DMS 273 treated with DMSO at 0.1 percent for 48 hours (cell line): ENCODE data around the gene AKAP6.

Source experiments
- DNase-seq: peaks from one replicate; lab custom pipeline; 2025; lab: John Stamatoyannopoulos, UW

AKAP6 gene

GRCh38 chr14:32329146-32329545, at the start of gene AKAP6:
Gene AKAP6 (plus strand): TSS chr14:32329298. CDS start chr14:32433494, 104,196 bp downstream.
- no peak for DNase-seq

- no peak for DNase-seq
Observed at GRCh38 chr14:32286602-32287001, 42.5 kb upstream of the AKAP6 start.

GRCh38 chr14:32296366-32296765, 32.7 kb upstream of the AKAP6 start:
- no peak for DNase-seq

- DNase-seq: no peak
Observed at GRCh38 chr14:32298346-32298745, 30.8 kb upstream of the AKAP6 start.

GRCh38 chr14:32300136-32300535, 29.0 kb upstream of the AKAP6 start:
- no peak for DNase-seq

- no peak for DNase-seq
Observed at GRCh38 chr14:32303865-32304264, 25.2 kb upstream of the AKAP6 start.

- DNase-seq: no peak
Observed at GRCh38 chr14:32304296-32304695, 24.8 kb upstream of the AKAP6 start.

GRCh38 chr14:32306549-32306948, 22.5 kb upstream of the AKAP6 start:
- DNase-seq: no peak

GRCh38 chr14:32307881-32308582, 21.1 kb upstream of the AKAP6 start:
- DNase-seq: no peak

- no peak for DNase-seq
Observed at GRCh38 chr14:32310876-32311275, 18.2 kb upstream of the AKAP6 start.

GRCh38 chr14:32311294-32312009, 17.6 kb upstream of the AKAP6 start:
- no peak for DNase-seq

GRCh38 chr14:32312010-32312331, 17.1 kb upstream of the AKAP6 start:
- DNase-seq: no peak

GRCh38 chr14:32313844-32314376, 15.2 kb upstream of the AKAP6 start:
- no peak for DNase-seq

GRCh38 chr14:32318087-32318795, 10.9 kb upstream of the AKAP6 start:
- no peak for DNase-seq

- no peak for DNase-seq
Observed at GRCh38 chr14:32319368-32320049, 9.6 kb upstream of the AKAP6 start.

- DNase-seq: no peak
Observed at GRCh38 chr14:32324601-32325000, 4.5 kb upstream of the AKAP6 start.

GRCh38 chr14:32327255-32327961, 1.7 kb upstream of the AKAP6 start:
- DNase-seq: no peak

- no peak for DNase-seq
Observed at GRCh38 chr14:32329690-32330285, 690 bp downstream of the AKAP6 start.

GRCh38 chr14:32330351-32331111, 1.4 kb downstream of the AKAP6 start:
- no peak for DNase-seq

- DNase-seq: no peak
Observed at GRCh38 chr14:32331206-32331605, 2.1 kb downstream of the AKAP6 start.
